GM12892 (cell line): ENCODE results near the gene SMYD3.

ENCODE experiments used
- POLR2A ChIP-seq: IDR thresholded peaks from 2 replicates; pipeline ENCODE4 v1.6.1; 2011; ENCODE audit warnings: low read depth, low read length, control low read depth
- TAF1 ChIP-seq: IDR thresholded peaks from 2 replicates; pipeline ENCODE4 v1.6.1; 2011; ENCODE audit warnings: low read depth, mild to moderate bottlenecking, control low read depth, low read length, borderline replicate concordance

- no peak for TF ChIP-seq TAF1
- TF ChIP-seq POLR2A, result no peak
These were observed 572.7 kb downstream of the SMYD3 start for GRCh38 chr1:245934409-245934808.
